PC-9 (cell line): ENCODE measurements around the gene TCEANC2. TPM values are rescaled to one million over a fixed set of nuclear protein-coding genes. Genes with fewer than 3 reads are reported as not detected.

Source experiments
- BruUV-seq: library from RNA; stranded (reverse); fragments of 400-500 nt; replicated peaks from 2 replicates; lab custom pipeline; 2021; lab: Mats Ljungman, UMichigan
- CTCF ChIA-PET: fragments of 300-600 bp; sonication (Branson Sonifier 250); formaldehyde crosslinking; loops from one replicate; lab custom pipeline; 2022; ENCODE audit warnings: antibody characterized with exemption; lab: Charles Lee
- POLR2A ChIA-PET: fragments of 300-600 bp; sonication (Branson Sonifier 250); formaldehyde crosslinking; loops from one replicate; lab custom pipeline; 2022; ENCODE audit warnings: antibody characterized with exemption; ENCODE audit not compliant: unreplicated experiment; lab: Charles Lee
- DNase-seq, 2 experiments: peaks; one replicate each; pipeline versions ENCODE4 v3.0.0 to v3.0.0-alpha.2; 2015 to 2022; ENCODE audit warnings: mixed read lengths in 1 of 2
- H2AFZ ChIP-seq: fragments of 200-600 bp; sonication (generic); 2 replicates; pipeline ENCODE4 v1.8.1; 2017; ENCODE audit warnings: antibody characterized with exemption
- H3F3A ChIP-seq: fragments of 200-600 bp; sonication (generic); 2 replicates; pipeline ENCODE4 v1.8.1; 2017; ENCODE audit warnings: antibody characterized with exemption, mild to moderate bottlenecking, low read depth; ENCODE audit not compliant: insufficient read depth
- H3K27ac ChIP-seq: fragments of 200-600 bp; sonication (generic); 2 replicates; pipeline ENCODE4 v1.6.1; 2016; ENCODE audit warnings: mixed run types
- H3K27me3 ChIP-seq: fragments of 200-600 bp; sonication (generic); 2 replicates; pipeline ENCODE4 v1.6.1; 2016; ENCODE audit warnings: low read depth, mixed run types; ENCODE audit not compliant: insufficient read depth
- H3K36me3 ChIP-seq: fragments of 200-600 bp; sonication (generic); 2 replicates; pipeline ENCODE4 v1.6.1; 2016; ENCODE audit warnings: low read depth, mixed run types
- H3K4me1 ChIP-seq: fragments of 200-600 bp; sonication (generic); replicated peaks from 2 replicates; pipeline ENCODE4 v1.6.1; 2016; ENCODE audit warnings: mixed run types; ENCODE audit not compliant: insufficient read depth
- H3K4me2 ChIP-seq: fragments of 200-600 bp; sonication (generic); 2 replicates; pipeline ENCODE4 v1.6.1; 2017; ENCODE audit warnings: mixed run types
- H3K4me3 ChIP-seq: fragments of 200-600 bp; sonication (generic); 2 replicates; pipeline ENCODE4 v1.6.1; 2016; ENCODE audit warnings: mixed run types
- H3K79me2 ChIP-seq: fragments of 200-600 bp; sonication (generic); 2 replicates; pipeline ENCODE4 v1.6.1; 2017; ENCODE audit warnings: low read depth, mixed run types
- H3K9me2 ChIP-seq: fragments of 200-600 bp; sonication (generic); 2 replicates; pipeline ENCODE4 v1.8.1; 2017; ENCODE audit warnings: mild to moderate bottlenecking; ENCODE audit not compliant: insufficient read depth
- H3K9me3 ChIP-seq: fragments of 200-600 bp; sonication (generic); 2 replicates; pipeline ENCODE4 v1.8.1; 2016; ENCODE audit warnings: low read depth; ENCODE audit not compliant: insufficient read depth
- H4K20me1 ChIP-seq: fragments of 200-600 bp; sonication (generic); 2 replicates; pipeline ENCODE4 v1.8.1; 2017; ENCODE audit not compliant: insufficient read depth
- EZH2 ChIP-seq: fragments of 200-600 bp; sonication (generic); IDR thresholded peaks from 2 replicates; pipeline ENCODE4 v1.8.0; 2017; ENCODE audit warnings: antibody characterized with exemption, low read depth
- intact Hi-C: fragments of 100-400 bp; cut with micrococcal nuclease; formaldehyde crosslinking; loops from one replicate; pipeline ENCODE4 v1.10.0; 2022; ENCODE audit not compliant: unreplicated experiment
- total RNA-seq: library from RNA; stranded (reverse); gene quantifications from 2 replicates; pipeline ENCODE4 v1.2.3, GENCODE V29; 2021
- TF ChIP-seq, protein P1 (sequence below): fragments of 200-600 bp; sonication (generic); conservative IDR thresholded peaks from 2 replicates; pipeline ENCODE4 v1.6.1; 2017; ENCODE audit warnings: mixed run types, antibody characterized with exemption, mild to moderate bottlenecking, moderate library complexity

TCEANC2 gene
- total RNA-seq, 1 experiment from 2014 or later, result 11.5 TPM

DNA sequence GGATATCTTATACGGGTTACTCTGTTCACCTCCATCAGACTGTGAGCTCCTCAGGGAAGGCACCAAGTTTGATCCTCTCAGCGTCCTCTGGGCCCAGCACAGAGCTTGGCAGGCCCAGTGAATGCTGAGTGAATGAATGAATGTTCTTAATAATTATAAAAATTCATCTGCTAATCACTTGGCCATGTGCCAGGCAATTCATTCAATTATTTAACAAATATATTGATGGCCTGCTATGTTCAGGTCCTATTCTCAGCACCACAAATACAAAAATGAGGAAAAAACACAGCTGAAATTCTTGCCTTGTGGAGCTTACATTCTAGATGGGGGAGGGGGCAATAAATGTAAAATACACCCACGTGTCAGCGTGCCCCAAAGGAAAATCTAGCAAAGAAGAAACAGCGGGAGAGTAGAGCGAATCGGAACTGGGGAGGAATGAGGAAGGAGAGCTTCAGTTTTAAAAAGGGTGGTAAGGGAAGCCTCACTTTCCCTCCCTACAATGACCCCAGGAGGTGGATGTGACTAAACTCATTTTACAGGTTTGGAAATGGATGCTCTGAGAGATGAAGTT lies 83.6 kb downstream of the TCEANC2 start:
- H3K4me2 ChIP-seq, result no peak overlapping the region
- no peaks in the 10 kb centered on the region for H3K79me2 ChIP-seq
- no peak overlapping the region for H2AFZ ChIP-seq
- H3K27me3 ChIP-seq, result no peaks in the 10 kb centered on the region
- no peaks in the 10 kb centered on the region for H3K36me3 ChIP-seq
- H3K9me3 ChIP-seq, result no peaks in the 10 kb centered on the region
- no peak overlapping the region for H3K27ac ChIP-seq
- no peaks in the 10 kb centered on the region for H4K20me1 ChIP-seq
- DNase-seq, result no peak
- BruUV-seq, result no TSS peak
- no peaks in the 10 kb centered on the region for H3K4me1 ChIP-seq
- intact Hi-C loops, result no loop called here
- H3F3A ChIP-seq, result no peaks in the 10 kb centered on the region
- no peak overlapping the region for H3K4me3 ChIP-seq
- POLR2A ChIA-PET, result no interaction called here
- H3K9me2 ChIP-seq, result no peaks in the 10 kb centered on the region
- TF ChIP-seq, protein P1, sequence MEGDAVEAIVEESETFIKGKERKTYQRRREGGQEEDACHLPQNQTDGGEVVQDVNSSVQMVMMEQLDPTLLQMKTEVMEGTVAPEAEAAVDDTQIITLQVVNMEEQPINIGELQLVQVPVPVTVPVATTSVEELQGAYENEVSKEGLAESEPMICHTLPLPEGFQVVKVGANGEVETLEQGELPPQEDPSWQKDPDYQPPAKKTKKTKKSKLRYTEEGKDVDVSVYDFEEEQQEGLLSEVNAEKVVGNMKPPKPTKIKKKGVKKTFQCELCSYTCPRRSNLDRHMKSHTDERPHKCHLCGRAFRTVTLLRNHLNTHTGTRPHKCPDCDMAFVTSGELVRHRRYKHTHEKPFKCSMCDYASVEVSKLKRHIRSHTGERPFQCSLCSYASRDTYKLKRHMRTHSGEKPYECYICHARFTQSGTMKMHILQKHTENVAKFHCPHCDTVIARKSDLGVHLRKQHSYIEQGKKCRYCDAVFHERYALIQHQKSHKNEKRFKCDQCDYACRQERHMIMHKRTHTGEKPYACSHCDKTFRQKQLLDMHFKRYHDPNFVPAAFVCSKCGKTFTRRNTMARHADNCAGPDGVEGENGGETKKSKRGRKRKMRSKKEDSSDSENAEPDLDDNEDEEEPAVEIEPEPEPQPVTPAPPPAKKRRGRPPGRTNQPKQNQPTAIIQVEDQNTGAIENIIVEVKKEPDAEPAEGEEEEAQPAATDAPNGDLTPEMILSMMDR, result no peak
- no peak for TF ChIP-seq EZH2
- CTCF ChIA-PET, result no interaction called here

DNA sequence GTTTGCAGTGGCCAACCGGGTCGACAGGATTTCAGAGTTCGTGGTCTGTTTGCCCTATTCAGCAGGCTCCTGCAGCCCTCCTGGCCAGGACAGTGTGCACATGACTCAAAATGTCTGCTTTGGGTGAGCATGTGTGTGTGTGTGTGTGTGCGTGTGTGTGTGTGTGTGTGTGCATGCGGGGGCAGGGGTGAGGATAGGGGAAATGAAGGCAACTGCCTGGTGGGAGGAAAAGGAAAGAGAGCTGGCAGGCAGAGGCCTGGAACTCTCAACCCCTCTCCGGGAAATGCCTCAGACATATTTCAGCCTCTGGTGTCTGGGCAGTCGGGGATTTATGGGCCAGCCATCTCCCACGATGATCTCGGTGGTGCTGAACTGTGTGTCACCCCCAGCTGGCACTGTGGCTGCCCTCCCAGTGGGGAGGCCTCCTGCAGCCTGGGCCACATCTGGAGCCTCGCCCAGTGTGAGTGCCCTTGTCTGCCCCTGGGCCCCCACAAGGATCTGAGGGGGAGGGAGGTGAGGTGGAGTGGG lies 84.2 kb downstream of the TCEANC2 start:
- POLR2A ChIA-PET, result no interaction called here

GRCh38 chr1:54138994-54139393 lies 85.6 kb downstream of the TCEANC2 start:
- no peaks in the 10 kb centered on the region for H3K9me3 ChIP-seq
- no peak for DNase-seq
- H3K4me1 ChIP-seq, result no peaks in the 10 kb centered on the region
- POLR2A ChIA-PET, result no interaction called here
- no peak overlapping the region for H3K4me2 ChIP-seq
- CTCF ChIA-PET, result no interaction called here
- H3K27me3 ChIP-seq, result no peaks in the 10 kb centered on the region
- no TSS peak for BruUV-seq
- H3K4me3 ChIP-seq, result no peak overlapping the region
- no peak for TF ChIP-seq EZH2
- TF ChIP-seq, protein P1, result no peak
- no peaks in the 10 kb centered on the region for H3K79me2 ChIP-seq
- H2AFZ ChIP-seq, result no peak overlapping the region
- no peaks in the 10 kb centered on the region for H3K36me3 ChIP-seq
- H4K20me1 ChIP-seq, result no peaks in the 10 kb centered on the region
- H3F3A ChIP-seq, result no peaks in the 10 kb centered on the region
- H3K9me2 ChIP-seq, result no peaks in the 10 kb centered on the region
- H3K27ac ChIP-seq, result no peak overlapping the region
- intact Hi-C loops, result no loop called here

More for the DNA sequence above, 84.2 kb downstream of the TCEANC2 start:
- H3K27me3 ChIP-seq, result no peaks in the 10 kb centered on the region
- TF ChIP-seq EZH2, result no peak
- TF ChIP-seq, protein P1, result no peak
- H3K4me1 ChIP-seq, result no peaks in the 10 kb centered on the region
- no peak overlapping the region for H3K27ac ChIP-seq
- intact Hi-C loops, result no loop called here
- no peak overlapping the region for H2AFZ ChIP-seq
- H3K4me3 ChIP-seq, result no peak overlapping the region
- no TSS peak for BruUV-seq
- no peaks in the 10 kb centered on the region for H4K20me1 ChIP-seq
- H3K4me2 ChIP-seq, result no peak overlapping the region
- CTCF ChIA-PET, result interaction anchor here (0.7 kb wide), 1 partner anchor 25 kb away, joined by 3 read pairs; no protein-coding TSS in a partner anchor
- no peaks in the 10 kb centered on the region for H3K79me2 ChIP-seq
- H3K9me3 ChIP-seq, result no peaks in the 10 kb centered on the region
- H3K9me2 ChIP-seq, result no peaks in the 10 kb centered on the region
- H3K36me3 ChIP-seq, result no peaks in the 10 kb centered on the region
- H3F3A ChIP-seq, result no peaks in the 10 kb centered on the region
- no peak for DNase-seq
